NCI-H774 (cell line): ENCODE measurements around the gene ELMOD1.
"Not testable (repeated sequence)": the region's sequence is repeated elsewhere in the genome, so short reads cannot be mapped to it uniquely, and the experiment has no call there.

Source experiments
- DNase-seq: peaks from one replicate; lab custom pipeline; 2025; lab: John Stamatoyannopoulos, UW

ELMOD1 gene

DNA sequence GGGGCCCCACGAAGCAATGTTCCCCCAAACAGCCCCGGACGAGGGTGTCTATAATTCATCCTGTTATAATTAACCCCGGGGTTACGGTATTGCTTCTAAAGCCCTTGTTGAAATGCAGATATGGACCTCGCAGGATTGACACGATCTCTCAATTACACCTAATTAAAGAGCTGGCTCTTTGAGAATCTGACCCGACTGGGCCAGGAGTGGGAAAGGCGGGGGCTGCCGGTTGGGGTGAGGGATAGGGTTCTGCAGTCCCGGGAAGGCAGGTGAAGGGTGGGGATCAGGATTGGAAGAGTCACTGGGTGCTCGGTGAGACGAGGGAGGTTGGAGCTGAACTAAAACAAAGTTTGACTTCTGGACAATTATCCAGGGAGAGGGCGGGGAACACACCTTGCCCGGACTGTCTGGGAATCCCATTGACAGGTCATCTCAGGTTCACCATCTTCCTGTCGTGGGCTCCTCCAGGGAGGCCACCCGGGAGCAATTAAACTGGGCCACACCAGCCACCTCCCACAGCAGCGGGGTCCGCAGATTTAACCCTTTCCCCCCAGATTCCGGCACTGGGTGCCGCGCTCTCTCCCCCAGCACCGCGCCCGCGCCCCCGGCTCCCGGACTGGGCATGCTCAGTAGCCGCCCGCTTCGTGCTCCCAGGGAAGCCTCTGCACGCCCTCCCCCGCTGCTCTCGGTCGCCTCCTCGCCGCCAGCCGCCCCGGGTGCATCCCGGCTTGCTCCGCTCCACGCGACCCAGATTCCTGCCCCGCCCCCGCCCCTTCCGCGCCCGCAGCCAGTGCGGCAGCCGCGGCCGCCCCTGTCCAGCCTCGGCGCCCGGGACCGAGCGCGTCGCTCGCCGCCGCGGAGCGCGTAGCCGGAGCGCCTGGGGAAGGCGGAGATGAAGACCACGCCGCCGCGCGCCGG, at the start of gene ELMOD1:
Gene ELMOD1 (plus strand): TSS at position 688 of the 918 bp plus-strand sequence. CDS start 27,043 bp downstream, outside the sequence.
- no peak for DNase-seq

DNA sequence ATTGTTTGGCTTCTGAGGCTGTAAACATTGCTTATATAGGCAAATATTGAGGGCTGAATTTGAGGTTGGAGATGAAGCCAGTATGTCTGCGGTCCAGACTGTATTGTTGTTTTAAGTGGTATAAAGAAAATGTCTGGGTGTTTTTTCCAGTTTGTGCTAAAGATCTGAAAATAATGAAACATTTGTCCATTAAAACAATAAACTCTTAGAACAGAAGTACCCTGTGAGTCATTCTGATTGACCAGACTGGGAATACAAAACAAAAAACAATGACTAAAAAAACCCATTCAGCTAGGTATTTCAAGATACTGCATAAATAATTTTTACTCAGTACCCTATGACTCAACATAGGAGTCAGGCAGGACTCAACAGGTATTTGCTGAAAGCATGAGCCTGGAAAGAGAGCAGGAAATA, 45.8 kb upstream of the ELMOD1 start:
- no peak for DNase-seq

DNA sequence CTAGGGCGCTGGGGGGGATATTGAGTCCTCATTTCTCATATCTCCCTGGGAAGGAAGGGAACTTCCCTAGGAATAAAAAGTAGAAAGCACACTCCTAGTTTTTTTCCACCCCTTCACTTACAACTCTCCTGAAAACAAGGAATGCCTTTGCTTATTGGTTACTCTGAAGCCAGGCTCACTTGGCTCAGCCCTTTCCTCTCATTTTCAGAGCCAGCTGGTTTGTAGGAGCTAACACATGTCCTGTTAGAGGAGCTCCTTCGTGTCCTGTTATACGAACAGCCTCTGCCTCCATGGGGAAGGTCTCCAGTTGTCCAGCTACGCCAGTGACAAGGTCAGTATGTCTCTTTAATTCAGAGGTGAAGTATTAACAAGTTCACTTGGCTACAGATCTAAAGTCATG, 43.0 kb upstream of the ELMOD1 start:
- DNase-seq, result no peak

DNA sequence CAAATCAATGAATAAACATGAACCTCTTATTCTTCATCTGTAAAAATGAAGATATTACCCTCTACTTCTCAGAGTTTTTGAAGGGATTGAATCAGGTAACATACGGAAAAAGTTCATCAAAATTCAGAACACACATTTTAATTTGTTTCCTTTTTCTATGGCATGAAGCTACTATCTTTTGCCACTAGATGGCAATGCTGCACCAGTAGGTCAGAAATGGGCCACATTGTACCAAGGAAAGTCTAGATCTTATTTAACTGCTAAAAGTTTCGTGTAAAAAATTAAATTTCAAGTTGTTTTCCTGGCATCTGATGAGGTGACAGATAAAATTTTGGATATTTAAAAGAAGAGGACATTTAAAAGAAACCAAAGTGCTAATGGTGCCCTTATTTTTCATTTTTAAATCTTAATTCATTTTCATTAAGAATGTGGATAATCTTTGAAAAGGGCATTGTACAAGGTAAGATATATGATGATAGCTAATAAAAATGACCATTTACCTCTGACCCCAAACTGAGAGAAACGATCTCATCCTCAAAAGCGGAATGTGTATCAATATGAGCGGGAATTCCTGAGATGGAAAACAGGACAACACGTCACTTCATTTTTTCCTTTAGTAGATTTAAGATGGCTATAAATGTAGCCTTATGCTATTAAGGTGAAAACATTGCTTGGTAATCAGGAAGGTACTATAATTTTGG, 41.5 kb upstream of the ELMOD1 start:
- DNase-seq, result peak; percentile 21

DNA sequence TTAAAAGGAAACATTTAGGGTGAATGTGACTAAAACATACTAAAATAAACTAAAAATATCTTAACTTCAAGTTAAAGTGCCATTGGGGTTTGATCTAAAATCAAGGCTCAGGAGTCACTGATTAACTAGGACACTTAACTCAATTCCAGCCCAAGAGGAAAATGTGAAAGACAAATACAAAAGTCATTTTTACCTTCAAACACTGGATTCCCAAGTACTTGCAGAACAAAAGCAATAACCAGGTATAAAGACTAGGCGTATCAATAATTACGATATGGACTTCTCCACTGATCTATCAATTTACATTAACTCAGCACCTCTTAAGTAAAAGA, 41.0 kb upstream of the ELMOD1 start:
- DNase-seq, result no peak

DNA sequence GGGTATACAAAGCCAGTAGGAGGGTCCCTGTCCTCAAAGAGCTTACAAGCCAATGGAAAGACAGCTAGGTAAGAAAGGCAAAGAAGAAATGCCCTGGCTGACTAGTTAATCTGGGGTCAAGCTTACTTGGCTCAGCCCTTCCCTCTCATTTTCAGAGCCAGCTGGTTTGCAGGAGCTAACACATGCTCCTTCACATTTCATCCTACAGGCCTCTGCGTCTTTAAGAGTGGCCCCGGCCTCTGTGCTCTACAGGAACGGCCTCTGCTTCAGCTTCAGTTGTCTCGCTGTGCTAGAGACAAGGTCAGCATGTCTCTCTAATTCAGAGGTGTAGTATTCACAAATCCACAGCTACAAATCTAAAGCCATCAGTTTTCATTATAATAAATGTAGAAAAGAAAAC, 40.6 kb upstream of the ELMOD1 start:
- no peak for DNase-seq

DNA sequence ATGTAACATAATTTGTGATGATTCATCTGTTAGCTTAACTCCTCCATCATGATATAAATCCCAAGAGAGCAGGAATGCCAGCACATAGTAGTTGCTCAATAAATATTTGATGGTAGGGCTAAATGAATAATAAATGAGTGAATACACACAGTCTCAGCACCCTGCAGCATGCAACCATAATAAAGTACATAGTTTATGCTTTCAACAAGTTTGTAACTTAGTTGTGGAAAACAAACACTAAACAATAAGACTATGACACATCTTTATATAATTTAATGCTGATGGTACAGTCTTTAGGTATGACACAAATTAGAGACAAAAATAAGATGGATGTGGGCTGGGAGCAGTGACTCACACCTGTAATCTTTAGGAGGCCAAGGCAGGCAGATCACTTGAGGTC, 29.3 kb upstream of the ELMOD1 start:
- no peak for DNase-seq

DNA sequence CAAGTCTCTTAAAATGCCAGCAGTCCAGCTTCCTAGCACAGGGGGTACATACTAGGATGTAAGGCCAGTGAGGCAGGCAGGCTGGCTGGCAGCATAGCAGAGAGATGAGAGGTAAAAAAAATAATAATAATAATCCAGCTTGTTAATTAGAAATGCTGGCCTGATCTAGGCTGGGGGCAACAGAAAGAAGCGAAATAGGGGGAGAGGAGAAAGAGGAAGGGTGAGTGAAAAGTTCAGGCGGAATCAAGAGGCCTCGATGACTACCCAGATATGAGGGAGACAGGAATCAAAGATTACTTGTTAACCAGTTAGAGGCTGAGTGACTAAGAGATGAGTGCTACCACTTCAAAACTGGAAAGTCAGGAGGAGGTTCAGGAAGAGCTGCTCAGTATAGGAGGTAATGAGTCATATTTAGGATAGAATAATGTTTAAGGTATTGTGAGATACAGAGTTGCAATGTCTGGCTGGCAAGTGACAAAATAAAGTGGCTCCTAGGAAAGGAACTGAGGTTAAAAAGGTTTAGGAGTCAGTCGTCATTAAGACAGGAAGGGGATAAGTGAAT, 28.2 kb upstream of the ELMOD1 start:
- DNase-seq, result no peak

DNA sequence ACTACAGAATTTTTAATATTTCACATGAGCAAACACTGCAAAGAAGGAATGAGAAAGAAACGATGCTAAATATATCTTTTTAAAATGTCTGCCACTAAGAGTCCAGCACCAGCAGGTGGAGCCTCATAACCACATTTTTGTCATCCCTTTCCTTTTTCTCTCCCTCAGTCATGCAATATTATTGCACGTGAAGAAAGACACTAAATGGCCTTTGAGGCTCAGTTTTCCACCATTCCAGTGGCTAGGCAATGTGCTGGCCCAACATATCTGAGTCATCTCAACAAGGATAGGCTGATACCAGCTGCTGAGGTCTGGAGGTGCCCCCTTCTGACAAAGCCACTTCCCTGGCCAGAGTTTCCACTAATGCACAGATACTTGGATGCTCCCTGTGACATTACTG, 27.2 kb upstream of the ELMOD1 start:
- DNase-seq, result no peak

DNA sequence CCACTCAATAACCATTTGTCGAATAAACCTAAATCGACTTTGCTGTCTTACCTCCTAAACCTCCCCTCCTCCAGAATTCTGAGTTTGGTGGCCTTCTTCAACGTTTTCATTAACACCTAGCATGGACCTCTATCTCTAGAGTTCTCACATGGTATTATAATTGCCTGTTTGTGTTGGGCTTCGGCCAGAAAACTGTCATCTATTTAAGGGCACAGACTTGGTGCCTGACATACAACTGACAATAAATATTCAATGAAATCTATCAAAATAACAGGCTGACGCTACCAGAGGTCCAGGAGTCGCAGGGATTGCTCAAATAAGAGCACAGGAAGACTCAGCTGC, 26.1 kb upstream of the ELMOD1 start:
- DNase-seq, result peak; percentile 45

DNA sequence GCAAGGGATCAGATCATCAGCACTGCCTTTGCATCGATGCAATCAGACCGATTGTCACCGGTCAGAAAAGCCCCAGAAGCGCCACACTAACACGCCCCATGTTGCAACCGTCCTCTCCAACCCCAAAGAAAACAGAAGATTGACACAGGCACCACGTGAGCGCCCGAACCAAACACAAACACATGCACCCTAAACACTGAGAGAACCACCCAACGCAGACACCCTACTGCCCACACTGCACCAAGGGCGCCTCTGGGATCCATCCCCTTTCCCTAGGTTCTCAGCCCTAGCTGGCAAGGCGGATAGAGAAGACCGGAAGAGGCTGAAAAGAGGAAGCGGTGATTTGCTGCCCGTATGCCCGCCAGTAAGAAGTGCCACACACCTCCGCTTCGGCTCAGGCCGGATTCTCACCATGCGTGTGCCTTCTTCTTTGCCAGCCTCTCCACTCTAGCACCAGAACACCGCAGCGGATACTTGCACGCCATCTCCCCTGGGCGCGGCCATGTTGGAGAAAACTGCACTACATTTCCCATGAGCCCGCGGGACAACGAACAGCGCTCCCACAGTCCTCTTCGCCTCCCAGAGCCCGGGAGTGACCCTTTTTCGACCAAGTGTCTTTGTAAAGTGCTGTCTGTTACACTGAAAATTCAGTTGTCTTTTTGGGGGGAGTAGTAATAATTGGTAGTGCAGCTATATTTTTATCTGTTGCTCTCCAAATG, 25.6 kb upstream of the ELMOD1 start, which contains the start of gene ALKBH8:
Gene ALKBH8 (minus strand): TSS at position 517 of the 719 bp plus-strand sequence. CDS start 4,842 bp downstream, outside the sequence.
- DNase-seq, result peak; percentile 67

DNA sequence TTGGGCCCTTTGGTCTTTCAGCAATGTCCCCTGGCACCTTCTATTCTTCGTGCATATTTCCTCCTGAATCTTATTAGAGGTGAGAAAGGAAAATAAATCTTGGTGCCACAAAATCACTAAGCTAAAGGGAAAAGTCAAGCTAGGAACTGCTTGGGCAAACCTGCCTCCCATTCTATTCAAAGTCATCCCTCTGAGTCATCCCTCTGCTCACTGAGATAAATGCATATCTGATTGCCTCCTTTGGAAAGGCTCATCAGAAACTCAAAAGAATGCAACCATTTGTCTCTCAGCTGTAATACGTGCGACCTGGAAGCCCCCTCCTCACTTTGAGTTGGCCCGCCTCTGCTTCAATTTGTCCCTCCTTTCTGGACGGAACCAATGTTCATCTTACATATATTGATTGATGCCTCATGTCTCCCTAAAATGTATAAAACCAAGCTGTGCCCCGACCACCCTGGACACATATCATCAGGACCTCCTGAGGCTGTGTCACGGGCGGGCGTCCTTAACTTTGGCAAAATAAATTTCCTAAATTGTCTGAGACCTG, 24.9 kb upstream of the ELMOD1 start:
- DNase-seq, result not testable (repeated sequence)

DNA sequence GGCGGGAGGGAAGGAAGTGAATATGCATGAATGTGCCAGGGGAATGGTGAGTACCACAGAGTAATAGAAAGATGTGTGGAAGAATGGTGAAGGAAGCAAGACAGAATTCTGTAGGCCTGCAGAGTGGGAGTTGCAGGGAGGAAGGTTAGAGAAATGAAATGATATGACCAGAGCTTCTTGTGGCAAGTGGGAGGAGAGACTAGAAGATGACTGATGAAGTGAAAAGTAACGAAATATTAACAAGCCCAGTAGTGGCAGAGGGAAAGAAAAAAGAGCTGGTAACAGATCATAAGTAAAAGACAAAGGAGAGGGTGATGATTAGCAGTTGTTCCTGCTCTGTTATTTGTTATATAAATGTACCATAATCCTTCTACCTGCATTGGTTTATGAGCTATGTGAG, 24.4 kb upstream of the ELMOD1 start:
- no peak for DNase-seq

DNA sequence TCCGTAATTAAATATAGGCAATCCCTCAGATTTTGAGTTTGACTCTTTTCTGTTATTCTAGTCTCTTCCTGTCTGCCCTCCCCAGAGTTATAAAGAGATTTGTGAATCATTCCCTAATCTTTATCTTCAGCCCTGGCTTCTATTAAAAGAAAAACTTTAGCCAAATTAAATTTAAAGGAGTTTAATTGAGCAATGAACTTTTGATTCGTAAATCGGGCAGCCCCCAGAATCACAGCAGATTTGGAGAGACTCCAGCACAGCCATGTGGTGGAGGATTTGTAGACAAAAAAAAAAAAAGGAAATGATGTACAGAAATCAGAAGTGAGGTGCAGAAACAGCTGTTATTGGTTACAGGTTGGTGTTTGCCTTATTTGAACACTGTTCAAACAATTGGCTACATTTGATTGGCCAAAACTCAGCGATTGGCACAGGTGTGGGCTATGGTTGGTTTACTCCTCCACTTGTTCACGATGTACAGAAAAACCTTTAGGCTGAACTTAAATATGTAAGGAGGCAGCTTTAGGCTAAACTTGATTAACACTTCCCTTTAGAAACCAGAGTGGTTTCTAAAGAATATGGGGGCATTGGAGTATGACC, 23.1 kb upstream of the ELMOD1 start:
- DNase-seq, result no peak

DNA sequence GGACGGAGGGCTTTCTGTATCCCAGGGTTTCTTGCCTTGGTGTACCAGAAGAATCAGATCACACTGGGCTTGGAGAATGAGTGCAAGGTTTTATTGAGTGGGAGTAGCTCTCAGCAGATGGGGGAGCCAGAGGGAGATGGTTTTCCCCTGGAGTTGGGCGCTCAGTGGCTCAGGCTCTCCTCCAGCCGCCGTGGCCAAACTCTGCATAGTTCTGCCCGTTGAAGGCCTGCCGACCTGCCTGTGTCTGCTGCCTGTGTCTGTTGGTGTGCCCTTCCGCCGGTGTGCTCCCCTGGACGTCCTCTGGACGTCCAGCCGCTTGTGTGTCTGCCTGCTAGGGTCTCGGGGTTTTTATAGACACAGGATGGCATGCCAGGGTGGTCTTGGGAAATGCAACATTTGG, 20.9 kb upstream of the ELMOD1 start:
- DNase-seq, result no peak

DNA sequence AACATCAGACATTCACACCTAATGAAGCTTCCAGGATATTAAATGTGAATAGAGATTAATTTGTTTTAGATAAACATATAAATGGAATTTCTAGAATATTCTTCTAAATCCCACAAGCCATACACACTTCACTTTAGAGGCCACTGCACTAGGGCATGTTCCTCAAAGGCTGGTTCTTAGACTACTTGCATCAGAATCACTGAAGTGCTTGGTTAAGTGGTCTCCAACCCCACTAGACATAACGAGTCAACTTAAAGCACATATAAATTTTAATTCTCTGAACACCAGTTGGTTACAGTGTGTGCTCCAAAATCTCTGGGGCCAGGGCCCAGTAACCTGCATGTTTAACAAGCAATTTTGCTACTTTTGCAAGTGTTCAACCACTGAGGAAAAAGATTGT, 17.5 kb upstream of the ELMOD1 start:
- no peak for DNase-seq

DNA sequence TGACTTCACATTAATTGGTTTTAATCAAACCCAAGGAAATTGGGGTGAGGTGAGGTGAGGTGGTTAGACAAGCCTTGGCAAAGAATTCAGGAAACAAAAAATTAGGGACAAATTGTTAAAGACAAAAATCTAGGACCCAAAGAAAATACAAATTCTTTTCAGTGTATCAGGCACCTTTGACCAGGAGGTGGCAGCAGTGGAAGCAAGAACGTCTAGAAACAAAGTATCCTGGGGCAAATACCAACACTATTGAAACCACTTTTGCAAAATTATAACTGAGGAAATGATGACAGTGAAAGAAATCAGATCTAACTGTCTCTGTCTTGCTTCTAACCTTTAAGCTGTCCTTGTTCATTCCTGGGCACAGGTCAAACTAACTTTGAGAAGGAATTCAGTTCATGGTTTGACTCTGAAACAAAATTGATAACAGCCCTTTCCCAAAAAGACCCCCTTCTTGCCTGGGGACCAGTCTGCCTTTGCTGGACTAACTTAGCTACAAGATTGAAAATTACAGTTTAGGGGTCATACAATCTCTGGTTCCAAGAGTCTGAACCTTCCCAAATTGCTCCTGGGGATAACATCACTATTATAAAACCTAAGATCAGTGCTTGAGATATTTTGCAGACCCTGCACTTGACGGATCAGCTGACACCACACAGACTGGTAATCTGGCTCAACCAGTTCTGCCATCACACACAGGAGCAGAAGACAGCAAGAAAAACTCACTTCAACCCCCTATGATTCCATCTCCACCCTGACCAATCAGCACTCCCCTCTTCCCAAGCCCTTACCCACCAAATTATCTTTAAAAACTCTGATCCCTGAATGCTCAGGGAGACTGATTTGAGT, 14.2 kb upstream of the ELMOD1 start:
- peak; percentile 7 for DNase-seq

DNA sequence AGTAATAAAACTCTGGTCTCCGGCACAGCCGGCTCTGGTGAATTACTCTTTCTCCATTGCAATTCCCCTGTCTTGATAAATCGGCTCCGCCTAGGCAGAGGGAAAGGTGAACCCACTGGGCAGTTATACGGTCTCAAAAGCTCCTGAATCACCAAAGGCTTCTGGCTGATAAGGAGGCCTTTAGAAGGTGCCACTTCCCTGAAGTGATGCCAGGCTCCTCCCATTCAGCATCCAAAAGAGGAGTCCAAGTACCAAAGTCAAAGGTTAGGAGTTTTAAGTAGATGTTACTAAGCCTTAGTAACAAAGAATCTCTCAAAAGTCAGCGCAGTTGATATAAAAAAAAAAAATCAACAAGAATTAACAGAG, 13.6 kb upstream of the ELMOD1 start:
- DNase-seq, result no peak

DNA sequence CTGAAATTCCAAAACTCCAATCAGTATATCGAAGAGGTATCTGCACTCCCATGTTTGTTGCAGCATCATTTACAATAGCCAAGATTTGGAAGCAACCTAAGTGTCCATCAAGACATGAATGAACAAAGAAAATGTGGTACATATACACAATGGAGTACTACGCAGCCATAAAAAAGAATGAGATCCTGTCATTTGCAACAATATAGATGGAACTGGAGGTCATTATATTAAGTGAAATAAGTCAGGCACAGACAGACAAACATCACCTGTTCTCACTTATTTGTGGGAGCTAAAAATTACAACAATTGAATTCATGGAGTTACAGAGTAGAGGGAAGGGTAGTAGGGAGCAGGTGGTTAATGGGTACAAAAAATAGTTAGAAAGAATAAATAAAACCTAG, 11.8 kb upstream of the ELMOD1 start:
- DNase-seq, result not testable (repeated sequence)

DNA sequence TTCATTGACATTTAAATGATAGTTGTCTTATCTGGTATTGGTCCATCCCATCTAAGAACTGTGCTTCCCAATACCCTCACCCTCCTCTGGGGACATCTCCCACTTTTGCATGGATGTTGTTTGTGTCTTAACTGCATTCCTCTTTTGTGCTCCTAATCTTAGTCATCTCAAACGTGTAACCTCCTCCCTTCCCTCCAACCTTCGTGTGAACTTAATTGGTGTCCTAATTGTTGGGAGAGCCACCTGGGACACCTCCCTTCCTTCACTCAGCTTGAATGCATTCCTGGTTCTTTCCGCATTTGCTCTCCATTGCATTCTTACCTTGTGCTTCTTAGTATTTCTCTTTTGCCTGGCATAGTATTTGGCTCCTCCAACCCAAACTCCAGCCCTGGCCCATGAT, 9.8 kb upstream of the ELMOD1 start:
- DNase-seq, result no peak
